GM12873 (cell line): Measurements from ENCODE around the gene HSD3B7.

Experiments
- TF ChIP-seq, protein P1 (sequence below): IDR thresholded peaks from 2 replicates; pipeline ENCODE4 v1.5.1; 2012; ENCODE audit warnings: low read depth, mild to moderate bottlenecking, moderate library complexity, low read length, control low read depth; ENCODE audit not compliant: insufficient read depth; ENCODE audit errors: missing control alignments

The HSD3B7 gene

DNA sequence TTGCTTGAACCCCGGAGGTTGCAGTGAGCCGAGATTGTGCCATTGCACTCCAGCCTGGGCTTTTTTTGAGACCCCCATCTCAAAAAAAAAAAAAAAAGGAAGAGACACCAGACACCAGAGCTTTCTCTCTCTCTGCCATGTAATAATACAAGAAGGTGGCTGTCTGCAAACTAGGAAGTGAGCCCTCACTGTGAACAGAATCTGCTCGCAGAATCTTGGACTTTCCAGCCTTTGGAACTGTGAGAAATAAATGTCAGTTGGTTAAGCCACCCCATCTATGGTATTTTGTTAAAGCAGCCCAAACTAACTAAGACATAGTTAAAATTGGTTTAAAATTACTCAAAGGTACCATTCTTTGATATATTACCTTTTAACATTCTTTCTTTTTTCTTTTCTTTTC lies 35.5 kb downstream of the HSD3B7 start:
- TF ChIP-seq, protein P1, sequence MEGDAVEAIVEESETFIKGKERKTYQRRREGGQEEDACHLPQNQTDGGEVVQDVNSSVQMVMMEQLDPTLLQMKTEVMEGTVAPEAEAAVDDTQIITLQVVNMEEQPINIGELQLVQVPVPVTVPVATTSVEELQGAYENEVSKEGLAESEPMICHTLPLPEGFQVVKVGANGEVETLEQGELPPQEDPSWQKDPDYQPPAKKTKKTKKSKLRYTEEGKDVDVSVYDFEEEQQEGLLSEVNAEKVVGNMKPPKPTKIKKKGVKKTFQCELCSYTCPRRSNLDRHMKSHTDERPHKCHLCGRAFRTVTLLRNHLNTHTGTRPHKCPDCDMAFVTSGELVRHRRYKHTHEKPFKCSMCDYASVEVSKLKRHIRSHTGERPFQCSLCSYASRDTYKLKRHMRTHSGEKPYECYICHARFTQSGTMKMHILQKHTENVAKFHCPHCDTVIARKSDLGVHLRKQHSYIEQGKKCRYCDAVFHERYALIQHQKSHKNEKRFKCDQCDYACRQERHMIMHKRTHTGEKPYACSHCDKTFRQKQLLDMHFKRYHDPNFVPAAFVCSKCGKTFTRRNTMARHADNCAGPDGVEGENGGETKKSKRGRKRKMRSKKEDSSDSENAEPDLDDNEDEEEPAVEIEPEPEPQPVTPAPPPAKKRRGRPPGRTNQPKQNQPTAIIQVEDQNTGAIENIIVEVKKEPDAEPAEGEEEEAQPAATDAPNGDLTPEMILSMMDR, result no peak

DNA sequence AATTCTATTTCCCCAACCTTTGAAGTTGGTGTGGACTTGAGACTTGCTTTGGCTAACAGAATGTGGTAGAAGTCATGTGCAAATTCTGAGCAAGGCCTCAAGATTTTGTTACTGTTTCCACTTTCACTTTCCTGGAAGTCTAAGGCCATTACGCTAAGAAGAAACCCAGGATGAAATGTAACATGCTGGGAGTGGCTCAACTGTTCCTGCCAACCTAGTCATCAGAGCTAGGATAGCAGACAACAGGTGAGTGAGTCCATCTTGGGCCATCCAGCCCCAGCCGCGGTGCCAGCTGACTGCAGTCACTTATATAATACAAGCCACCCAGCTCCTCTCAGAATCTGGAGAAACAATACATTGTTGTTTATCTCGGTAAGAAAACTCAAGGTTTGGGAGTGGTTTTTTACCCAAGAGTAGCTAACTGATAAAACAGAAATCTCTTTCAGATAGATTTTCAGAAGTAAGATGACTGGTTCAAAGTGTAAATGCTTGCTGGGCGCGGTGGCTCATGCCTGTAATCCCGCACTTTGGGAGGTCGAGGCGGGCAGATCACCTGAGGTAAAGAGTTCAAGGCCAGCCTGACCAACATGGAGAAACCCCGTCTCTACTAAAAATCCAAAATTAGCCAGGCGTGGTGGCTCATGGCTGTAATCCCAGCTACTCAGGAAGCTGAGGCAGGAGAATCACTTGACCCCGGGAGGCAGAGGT lies 37.7 kb downstream of the HSD3B7 start:
- TF ChIP-seq, protein P1, result no peak

DNA sequence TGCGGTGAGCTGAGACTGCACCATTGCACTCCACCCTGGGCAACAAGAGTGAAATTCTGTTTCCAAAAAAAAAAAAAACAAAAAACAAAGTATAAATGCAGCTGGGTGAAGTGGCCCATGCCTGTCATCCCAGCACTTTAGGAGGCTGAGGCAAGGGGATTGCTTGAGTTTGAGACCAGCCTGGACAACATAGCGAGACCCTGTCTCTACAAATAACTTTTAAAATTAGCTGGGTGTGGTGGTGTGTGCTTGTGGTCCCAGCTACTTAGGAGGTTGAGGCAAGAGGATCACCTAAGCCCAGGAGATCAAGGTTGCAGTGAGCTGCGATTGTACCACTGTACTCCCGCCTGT lies 38.2 kb downstream of the HSD3B7 start:
- TF ChIP-seq, protein P1, result no peak

DNA sequence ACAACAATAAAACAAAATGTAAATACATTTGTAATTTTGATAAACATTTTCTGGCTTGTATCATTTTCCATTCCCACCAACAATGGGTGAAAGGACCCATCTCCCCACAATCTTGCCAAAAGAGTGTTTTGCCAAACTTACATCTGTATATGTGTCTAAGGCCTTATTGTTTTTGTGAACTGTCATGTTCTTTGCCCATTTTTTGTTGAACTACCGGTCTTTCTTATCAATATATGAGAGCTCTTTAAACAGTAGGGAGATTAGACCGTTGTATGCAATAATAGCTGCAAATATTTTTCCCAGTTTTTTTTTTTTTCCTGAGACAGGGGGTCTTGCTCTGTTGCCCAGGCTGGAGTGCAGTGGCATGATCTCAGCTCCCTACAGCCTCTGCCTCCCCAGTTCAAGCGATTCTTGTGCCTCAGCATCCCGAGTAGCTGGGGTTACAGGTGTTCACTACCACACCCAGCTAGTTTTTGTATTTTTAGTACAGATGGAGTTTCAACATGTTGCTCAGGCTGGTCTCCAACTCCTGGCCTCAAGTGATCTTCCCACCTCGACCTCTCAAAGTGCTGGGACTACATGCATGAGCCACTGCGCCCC lies 38.7 kb downstream of the HSD3B7 start:
- TF ChIP-seq, protein P1, result no peak

DNA sequence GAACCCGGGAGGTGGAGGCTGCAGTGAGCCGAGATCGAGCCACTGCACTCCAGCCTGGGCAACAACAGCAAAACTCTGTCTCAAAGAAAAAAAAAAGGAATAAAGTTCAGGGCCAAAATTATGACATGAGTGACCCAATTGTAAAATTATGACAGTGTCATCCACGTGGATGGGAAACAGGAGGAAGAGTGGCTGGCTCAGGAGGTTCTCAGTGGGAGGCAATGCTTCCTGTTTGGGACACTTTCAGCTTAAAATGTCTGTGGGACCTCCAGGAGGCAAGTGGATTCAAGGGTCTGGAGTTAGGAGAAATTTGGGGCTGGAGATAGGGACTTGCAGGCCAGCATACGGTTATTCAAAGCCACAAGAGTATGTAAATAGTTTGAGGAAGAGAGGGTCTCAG lies 40.3 kb downstream of the HSD3B7 start:
- TF ChIP-seq, protein P1, result no peak

DNA sequence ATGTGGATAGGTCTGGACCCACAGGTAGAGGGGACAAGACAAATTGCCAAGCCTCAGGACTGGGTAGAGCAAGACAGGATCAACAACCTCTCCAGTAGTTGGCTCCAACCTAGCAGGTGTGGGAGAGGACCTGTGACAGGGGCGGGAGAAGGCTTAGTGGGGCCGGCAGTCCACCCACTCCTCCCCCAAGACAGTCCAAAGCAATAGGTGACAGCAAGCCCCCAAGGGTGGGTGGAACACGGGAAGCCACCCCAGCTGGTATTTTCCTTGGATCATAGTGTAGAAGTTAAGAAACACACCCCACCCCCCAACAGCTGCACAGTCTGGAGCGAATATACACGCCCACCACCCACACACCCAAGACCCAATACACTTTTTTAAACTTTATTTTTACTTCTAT lies 44.3 kb downstream of the HSD3B7 start:
- TF ChIP-seq, protein P1, result no peak

DNA sequence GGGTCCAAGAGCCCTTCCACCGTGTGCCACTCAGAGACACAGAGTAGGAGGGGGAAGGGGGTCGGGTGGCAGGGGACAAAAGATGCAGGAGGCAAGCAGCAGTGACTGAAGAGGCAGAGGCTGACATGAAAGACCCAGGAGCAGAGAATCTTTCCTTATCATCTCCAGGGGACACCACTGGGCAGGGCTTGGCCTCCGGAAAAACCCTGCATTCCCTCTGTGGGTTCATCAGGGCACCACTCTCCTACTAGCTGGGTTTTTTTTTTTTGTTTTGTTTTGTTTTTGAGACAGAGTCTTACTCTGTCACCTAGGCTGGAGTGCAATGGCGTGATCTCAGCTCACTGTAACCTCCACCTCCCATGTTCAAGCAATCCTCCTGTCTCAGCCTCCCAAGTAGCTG lies 46.3 kb downstream of the HSD3B7 start:
- TF ChIP-seq, protein P1, result no peak
